Measurements from ENCODE around the gene OCA2. TPM values are rescaled to one million over a fixed set of nuclear protein-coding genes. Genes with fewer than 3 reads are reported as not detected.

The OCA2 gene
- total RNA-seq, 1 donor from 2014 or later: 0.79 TPM

- Mint-ChIP-seq H3K9me3 (ENCODE audit: low read depth) (no peaks in the 10 kb centered on the region), H3K36me3 (ENCODE audit: insufficient read depth) (no peaks in the 10 kb centered on the region), H3K4me3 (ENCODE audit: low read depth) (no peak overlapping the region), H3K4me1 (ENCODE audit: low read depth) (no peaks in the 10 kb centered on the region), H3K27me3 (peaks cover 12% of the 10 kb centered on the region), H3K27ac (no peak overlapping the region)
- no peak for DNase-seq (ENCODE audit: low spot score, unreplicated experiment)
- TF ChIP-seq CTCF (IDR thresholded peaks at IDR 0.05; ENCODE audit: unreplicated experiment): no peak
These were observed 272.0 kb downstream of the OCA2 start for GRCh38 chr15:27826902-27827714.

DNA sequence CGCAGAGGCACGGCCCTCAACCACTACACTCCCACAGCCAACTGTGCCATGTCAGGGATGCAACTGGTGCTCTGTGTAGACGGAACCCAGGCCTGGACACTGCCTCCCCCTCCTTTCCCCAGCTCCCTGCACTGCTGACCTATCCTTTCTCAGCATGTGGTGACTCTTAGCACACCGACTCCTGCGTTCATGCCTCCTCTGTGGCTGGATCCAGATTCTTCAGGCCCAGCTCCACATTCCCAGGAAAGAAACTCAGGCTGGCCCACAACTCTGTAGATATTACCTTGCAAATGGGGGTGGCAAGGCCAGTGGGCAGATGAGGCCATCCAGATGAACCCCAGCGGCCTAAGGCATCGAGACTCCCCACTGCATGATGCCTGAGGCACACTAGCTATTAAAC, 272.7 kb downstream of the OCA2 start:
- TF ChIP-seq CTCF (IDR thresholded peaks at IDR 0.05; ENCODE audit: unreplicated experiment): no peak
- H3K36me3 Mint-ChIP-seq (ENCODE audit: insufficient read depth): no peaks in the 10 kb centered on the region
- peaks cover 12% of the 10 kb centered on the region for H3K27me3 Mint-ChIP-seq
- H3K27ac Mint-ChIP-seq: no peak overlapping the region
- no peaks in the 10 kb centered on the region for H3K4me1 Mint-ChIP-seq (ENCODE audit: low read depth)
- H3K9me3 Mint-ChIP-seq (ENCODE audit: low read depth): no peaks in the 10 kb centered on the region
- H3K4me3 Mint-ChIP-seq (ENCODE audit: low read depth): no peak overlapping the region
- no peak for DNase-seq (ENCODE audit: low spot score, unreplicated experiment)

GRCh38 chr15:27824841-27825422, 274.2 kb downstream of the OCA2 start:
- Mint-ChIP-seq H3K36me3 (ENCODE audit: insufficient read depth) (no peaks in the 10 kb centered on the region), H3K4me3 (ENCODE audit: low read depth) (no peak overlapping the region), H3K27ac (no peak overlapping the region), H3K27me3 (peaks cover 12% of the 10 kb centered on the region), H3K4me1 (ENCODE audit: low read depth) (no peaks in the 10 kb centered on the region), H3K9me3 (ENCODE audit: low read depth) (no peaks in the 10 kb centered on the region)
- DNase-seq (ENCODE audit: low spot score, unreplicated experiment): no peak
- no peak for TF ChIP-seq CTCF (IDR thresholded peaks at IDR 0.05; ENCODE audit: unreplicated experiment)

GRCh38 chr15:27821273-27821672, 277.8 kb downstream of the OCA2 start:
- no peaks in the 10 kb centered on the region for H3K4me1 Mint-ChIP-seq (ENCODE audit: low read depth)
- DNase-seq (ENCODE audit: low spot score, unreplicated experiment): no peak
- H3K4me3 Mint-ChIP-seq (ENCODE audit: low read depth): no peak overlapping the region
- no peaks in the 10 kb centered on the region for H3K36me3 Mint-ChIP-seq (ENCODE audit: insufficient read depth)
- TF ChIP-seq CTCF (IDR thresholded peaks at IDR 0.05; ENCODE audit: unreplicated experiment): no peak
- H3K9me3 Mint-ChIP-seq (ENCODE audit: low read depth): peaks cover 11% of the 10 kb centered on the region
- no peaks in the 10 kb centered on the region for H3K27me3 Mint-ChIP-seq
- no peak overlapping the region for H3K27ac Mint-ChIP-seq

DNA sequence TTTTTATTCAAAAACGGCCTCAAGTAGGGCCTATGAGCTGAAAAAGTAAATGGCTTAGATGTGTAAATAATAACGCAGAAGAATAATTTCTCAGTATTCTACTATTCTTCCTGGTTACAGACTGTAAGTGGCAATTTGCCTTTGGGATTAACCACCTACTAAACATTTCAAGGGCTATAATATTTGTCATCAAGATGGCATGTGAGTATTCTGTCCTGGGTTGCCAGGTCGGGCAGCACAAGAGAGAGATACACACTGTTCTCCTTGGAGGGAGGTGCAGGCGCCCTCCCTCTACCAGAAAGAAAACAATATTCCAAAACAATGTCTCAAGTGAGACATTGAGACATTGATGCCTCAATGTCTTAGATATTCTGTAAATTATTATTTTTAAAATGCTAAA, 278.4 kb downstream of the OCA2 start:
- no peaks in the 10 kb centered on the region for H3K4me1 Mint-ChIP-seq (ENCODE audit: low read depth)
- no peak overlapping the region for H3K4me3 Mint-ChIP-seq (ENCODE audit: low read depth)
- DNase-seq (ENCODE audit: low spot score, unreplicated experiment): no peak
- no peak for TF ChIP-seq CTCF (IDR thresholded peaks at IDR 0.05; ENCODE audit: unreplicated experiment)
- H3K27me3 Mint-ChIP-seq: no peaks in the 10 kb centered on the region
- no peaks in the 10 kb centered on the region for H3K36me3 Mint-ChIP-seq (ENCODE audit: insufficient read depth)
- no peak overlapping the region for H3K27ac Mint-ChIP-seq
- H3K9me3 Mint-ChIP-seq (ENCODE audit: low read depth): peaks cover 11% of the 10 kb centered on the region
